ENCODE data around the gene TNFRSF12A. TPM values are rescaled to one million over a fixed set of nuclear protein-coding genes. Genes with fewer than 3 reads are reported as not detected.
A peak's percentile ranks its signal among the peaks of the same experiment; 100 is the strongest.

TNFRSF12A gene
- total and polyA plus RNA-seq, 2 of the 13 experiments (the other 11 are each of a cell fraction or from before 2014, with no cell fraction given): 61.9 to 66.0 TPM

DNA sequence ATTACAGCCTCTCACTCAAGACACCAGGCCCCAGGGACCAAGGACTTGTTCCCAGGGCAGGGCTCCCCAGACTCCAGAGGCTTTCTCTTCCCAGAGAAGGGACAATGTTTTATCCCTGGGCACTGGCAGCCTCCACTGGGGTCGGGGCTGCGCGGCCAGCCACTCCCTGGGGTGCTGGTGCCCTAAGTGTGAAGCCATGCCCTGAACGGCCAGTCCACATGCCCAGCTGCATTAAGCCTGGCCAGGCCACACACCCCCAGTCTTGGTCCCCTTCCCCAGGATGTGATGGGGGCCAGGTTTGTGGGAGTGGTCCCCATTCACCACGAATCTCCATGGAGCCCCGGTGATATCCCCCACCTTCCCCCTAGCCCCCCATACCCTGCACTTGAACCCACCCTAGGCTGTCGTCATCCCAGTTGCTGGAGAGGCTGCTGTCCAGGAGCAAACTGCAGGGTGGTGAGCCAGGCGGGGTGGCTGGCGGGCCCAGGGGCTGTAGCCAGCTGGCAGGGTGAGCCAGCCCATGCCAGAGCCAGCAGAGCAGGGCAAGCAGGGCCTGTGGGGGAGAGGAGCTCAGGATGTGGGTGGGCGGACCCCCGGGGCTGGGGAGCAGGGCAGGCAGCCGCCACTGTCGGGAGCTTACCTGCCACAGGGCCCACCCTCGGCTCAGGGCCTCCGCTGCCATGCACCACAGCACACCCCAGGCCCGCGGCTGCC lies 46.4 kb upstream of the TNFRSF12A start:
- Histone ChIP-seq H3K27ac (ENCODE audit: extremely low read length, insufficient read depth, low read length) (no peak overlapping the region), H3K4me2 (ENCODE audit: low read depth, low read length) (no peak overlapping the region), H3K36me3 (replicated peaks in 1 of 2; ENCODE audit: control insufficient read depth in 1 of 2, insufficient read depth in 2 of 2, low read length in 2 of 2) (peaks cover 2 to 18% of the 10 kb centered on the region in 2 experiments; a peak in 3 of 5 replicates), H3K9me3 (ENCODE audit: low read length) (no peaks in the 10 kb centered on the region), H3K9ac (ENCODE audit: insufficient read depth, low read depth, low read length) (no peak overlapping the region), H2AFZ (ENCODE audit: low read length) (no peak overlapping the region), H4K20me1 (ENCODE audit: insufficient read depth, low read length) (no peaks in the 10 kb centered on the region), H3K27me3 (ENCODE audit: control insufficient read depth in 1 of 2, insufficient read depth in 2 of 2, low read length in 2 of 2) (no peaks in the 10 kb centered on the region; a peak in 1 of 5 replicates), H3K4me1 (ENCODE audit: insufficient read depth, low read length) (peaks cover 10% of the 10 kb centered on the region), H3K4me3 (replicated peaks in 1 of 3; ENCODE audit: insufficient read depth in 1 of 3, low read depth in 2 of 3, low read length in 3 of 3) (no peak overlapping the region), H3K79me2 (ENCODE audit: insufficient read depth, low read length) (peaks cover 8% of the 10 kb centered on the region)
- BruUV-seq (replicated peaks): no TSS peak
- WGBS (ENCODE audit: low lambda C conversion rate): 98% methylated on average over 7 of the region's 17 CpGs
- ChIA-PET CTCF (ENCODE audit: low intra/inter-chr PET ratio, low total read pairs) (no interaction called here), POLR2A (interaction anchor here (0.8 to 1.2 kb wide), 2 partner anchors 47 to 49 kb away, joined by 3 to 4 read pairs; no protein-coding TSS in a partner anchor)
- in situ Hi-C loops (cut with HindIII; ENCODE audit: extremely low pct_ligation_motif_present, low pct_unique_long_range_greater_than_20kb): no loop called here
- no peak for FAIRE-seq
- no peak for ATAC-seq
- no peak for DNase-seq (ENCODE audit: low spot score)
- intact Hi-C loops (cut with micrococcal nuclease; ENCODE audit: unreplicated experiment): no loop called here
- TF ChIP-seq ZNF205 (CRISPR knock-in tag; IDR thresholded peaks at IDR 0.05) (no peak), SP1 (IDR thresholded peaks at IDR 0.05) (no peak), SP1 (CRISPR knock-in tag; IDR thresholded peaks at IDR 0.05) (no peak), ZBTB21 (CRISPR knock-in tag; IDR thresholded peaks at IDR 0.05) (no peak), AGO1 (IDR thresholded peaks at IDR 0.05; ENCODE audit: low read depth, low read length, poor library complexity, severe bottlenecking) (peak; percentile 17), AGO2 (optimal IDR thresholded peaks at IDR 0.05; ENCODE audit: low read depth, low read length) (peak; percentile 96), RBFOX2 (IDR thresholded peaks at IDR 0.05; ENCODE audit: low read depth, low read length) (peak; percentile 65), MBD4 (IDR thresholded peaks at IDR 0.05; ENCODE audit: borderline replicate concordance, low read length) (no peak), POLR2A (IDR thresholded peaks at IDR 0.05; ENCODE audit: insufficient read depth in 1 of 2, low read depth in 2 of 2, low read length in 2 of 2) (peak in 1 of 2 experiments; percentile 42; a peak in 2 of 4 replicates), GPBP1L1 (CRISPR knock-in tag; IDR thresholded peaks at IDR 0.05) (no peak), HDAC2 (CRISPR knock-in tag; IDR thresholded peaks at IDR 0.05) (no peak)
- TF ChIP-seq, protein P1, sequence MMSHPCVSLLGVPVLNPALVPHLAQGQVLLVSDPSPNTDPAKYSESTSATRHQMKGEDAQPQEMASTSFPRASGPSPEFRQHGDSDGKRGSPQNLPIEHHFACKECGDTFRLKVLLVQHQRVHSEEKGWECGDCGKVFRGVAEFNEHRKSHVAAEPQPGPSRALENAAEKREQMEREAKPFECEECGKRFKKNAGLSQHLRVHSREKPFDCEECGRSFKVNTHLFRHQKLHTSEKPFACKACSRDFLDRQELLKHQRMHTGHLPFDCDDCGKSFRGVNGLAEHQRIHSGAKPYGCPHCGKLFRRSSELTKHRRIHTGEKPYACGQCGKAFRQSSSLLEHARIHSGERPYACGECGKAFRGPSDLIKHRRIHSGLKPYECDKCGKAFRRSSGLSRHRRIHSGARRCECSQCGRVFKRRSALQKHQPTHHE (CRISPR knock-in tag; IDR thresholded peaks at IDR 0.05; ENCODE audit: borderline replicate concordance): no peak
- TF ChIP-seq, protein P2, sequence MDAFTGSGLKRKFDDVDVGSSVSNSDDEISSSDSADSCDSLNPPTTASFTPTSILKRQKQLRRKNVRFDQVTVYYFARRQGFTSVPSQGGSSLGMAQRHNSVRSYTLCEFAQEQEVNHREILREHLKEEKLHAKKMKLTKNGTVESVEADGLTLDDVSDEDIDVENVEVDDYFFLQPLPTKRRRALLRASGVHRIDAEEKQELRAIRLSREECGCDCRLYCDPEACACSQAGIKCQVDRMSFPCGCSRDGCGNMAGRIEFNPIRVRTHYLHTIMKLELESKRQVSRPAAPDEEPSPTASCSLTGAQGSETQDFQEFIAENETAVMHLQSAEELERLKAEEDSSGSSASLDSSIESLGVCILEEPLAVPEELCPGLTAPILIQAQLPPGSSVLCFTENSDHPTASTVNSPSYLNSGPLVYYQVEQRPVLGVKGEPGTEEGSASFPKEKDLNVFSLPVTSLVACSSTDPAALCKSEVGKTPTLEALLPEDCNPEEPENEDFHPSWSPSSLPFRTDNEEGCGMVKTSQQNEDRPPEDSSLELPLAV (CRISPR knock-in tag; conservative IDR thresholded peaks at IDR 0.05; ENCODE audit: low read depth): no peak
- TF ChIP-seq, protein P3, sequence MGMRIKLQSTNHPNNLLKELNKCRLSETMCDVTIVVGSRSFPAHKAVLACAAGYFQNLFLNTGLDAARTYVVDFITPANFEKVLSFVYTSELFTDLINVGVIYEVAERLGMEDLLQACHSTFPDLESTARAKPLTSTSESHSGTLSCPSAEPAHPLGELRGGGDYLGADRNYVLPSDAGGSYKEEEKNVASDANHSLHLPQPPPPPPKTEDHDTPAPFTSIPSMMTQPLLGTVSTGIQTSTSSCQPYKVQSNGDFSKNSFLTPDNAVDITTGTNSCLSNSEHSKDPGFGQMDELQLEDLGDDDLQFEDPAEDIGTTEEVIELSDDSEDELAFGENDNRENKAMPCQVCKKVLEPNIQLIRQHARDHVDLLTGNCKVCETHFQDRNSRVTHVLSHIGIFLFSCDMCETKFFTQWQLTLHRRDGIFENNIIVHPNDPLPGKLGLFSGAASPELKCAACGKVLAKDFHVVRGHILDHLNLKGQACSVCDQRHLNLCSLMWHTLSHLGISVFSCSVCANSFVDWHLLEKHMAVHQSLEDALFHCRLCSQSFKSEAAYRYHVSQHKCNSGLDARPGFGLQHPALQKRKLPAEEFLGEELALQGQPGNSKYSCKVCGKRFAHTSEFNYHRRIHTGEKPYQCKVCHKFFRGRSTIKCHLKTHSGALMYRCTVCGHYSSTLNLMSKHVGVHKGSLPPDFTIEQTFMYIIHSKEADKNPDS (CRISPR knock-in tag; IDR thresholded peaks at IDR 0.05): no peak
- TF ChIP-seq, protein P4, sequence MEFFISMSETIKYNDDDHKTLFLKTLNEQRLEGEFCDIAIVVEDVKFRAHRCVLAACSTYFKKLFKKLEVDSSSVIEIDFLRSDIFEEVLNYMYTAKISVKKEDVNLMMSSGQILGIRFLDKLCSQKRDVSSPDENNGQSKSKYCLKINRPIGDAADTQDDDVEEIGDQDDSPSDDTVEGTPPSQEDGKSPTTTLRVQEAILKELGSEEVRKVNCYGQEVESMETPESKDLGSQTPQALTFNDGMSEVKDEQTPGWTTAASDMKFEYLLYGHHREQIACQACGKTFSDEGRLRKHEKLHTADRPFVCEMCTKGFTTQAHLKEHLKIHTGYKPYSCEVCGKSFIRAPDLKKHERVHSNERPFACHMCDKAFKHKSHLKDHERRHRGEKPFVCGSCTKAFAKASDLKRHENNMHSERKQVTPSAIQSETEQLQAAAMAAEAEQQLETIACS (CRISPR knock-in tag; IDR thresholded peaks at IDR 0.05): no peak

Measured in HepG2 (cell line).